GM21529 (cell line): ENCODE results near the gene COL24A1.
A peak's percentile ranks its signal among the peaks of the same experiment; 100 is the strongest.
"Not testable (repeated sequence)": the region's sequence is repeated elsewhere in the genome, so short reads cannot be mapped to it uniquely, and the experiment has no call there.

Source experiments
- ATAC-seq: cut with Tn5 transposase; IDR thresholded peaks from one replicate; pipeline ENCODE4 v1.9.1; 2021; ENCODE audit not compliant: unreplicated experiment

Gene COL24A1

GRCh38 chr1:85998105-85998855, 158.3 kb downstream of the COL24A1 start:
- ATAC-seq = no peak

DNA sequence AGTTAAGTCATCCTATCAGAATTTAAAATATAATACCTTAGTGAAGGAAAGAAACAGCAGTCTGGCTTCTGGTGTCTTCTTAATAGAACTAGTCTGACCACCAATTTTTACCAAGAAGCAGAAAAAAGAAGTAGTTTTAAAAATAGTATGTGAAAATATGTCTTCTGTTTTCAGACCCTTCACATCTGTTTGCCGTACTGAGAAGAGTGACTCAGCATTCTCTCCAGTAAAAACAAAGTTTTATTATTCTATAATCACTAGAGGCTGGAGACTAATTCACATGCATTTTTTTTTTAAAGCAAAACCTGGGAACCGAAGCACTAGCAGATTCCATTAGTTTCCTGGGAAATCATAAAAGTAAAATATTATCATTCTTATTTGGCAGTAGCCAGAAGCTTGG, 163.8 kb downstream of the COL24A1 start:
- peak; percentile 73 for ATAC-seq

DNA sequence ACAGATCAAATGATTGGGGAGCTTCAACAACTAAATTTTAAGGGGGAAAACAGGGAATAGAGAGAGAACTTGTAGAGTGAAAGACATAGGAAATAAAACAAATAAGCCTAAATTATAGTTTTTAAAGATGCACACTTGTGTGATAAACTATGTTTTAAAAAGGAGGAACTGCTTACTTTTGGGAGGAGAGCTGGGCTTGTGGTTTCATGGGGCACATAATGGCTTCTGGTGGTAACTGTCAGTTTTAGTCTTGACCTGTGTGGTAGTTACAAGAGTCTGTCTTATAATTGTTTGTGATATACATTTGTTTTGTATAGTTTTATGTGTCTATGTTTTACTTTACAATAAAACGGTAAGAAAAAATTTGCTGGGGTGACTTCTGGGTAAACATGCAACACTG, 165.3 kb downstream of the COL24A1 start:
- ATAC-seq = peak; percentile 37

DNA sequence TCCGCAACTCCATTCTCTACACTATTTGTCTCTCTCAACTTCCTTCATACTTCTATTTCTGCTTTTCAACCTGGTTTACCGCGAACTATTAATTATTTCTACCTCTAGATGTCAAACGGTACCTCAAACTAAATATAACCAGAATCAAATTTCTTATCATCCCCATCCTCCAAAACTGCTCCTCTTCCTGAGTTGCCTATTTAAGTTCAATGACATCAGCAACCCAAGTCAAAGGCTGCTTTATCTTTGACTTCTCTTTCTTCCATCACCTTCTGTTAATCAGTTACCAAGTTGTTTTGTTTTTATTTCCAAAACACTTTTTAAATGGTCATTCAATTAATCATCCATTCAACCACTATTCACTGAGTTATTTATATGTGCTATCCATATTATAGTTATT, 171.9 kb downstream of the COL24A1 start:
- no peak for ATAC-seq

DNA sequence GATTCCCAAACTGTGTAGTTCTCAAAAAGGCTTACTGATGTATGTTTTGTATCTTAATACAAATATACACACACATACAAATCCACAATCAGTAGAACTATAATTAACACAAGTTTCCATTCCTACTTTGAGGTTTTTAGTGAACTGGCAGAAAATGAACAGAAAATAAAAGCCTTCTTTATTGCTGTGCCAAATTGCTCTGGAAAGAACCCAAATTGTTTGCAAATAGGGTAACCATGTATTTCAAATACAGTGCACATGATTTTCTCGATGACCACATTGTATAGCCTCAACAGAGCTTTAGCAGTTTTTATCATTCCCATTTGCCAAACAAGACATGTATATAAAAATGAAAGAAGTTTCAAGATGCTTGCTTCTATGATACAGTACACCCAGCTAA, 173.3 kb downstream of the COL24A1 start:
- ATAC-seq = no peak

- no peak for ATAC-seq
Observed at GRCh38 chr1:85976516-85977205, 179.9 kb downstream of the COL24A1 start.

DNA sequence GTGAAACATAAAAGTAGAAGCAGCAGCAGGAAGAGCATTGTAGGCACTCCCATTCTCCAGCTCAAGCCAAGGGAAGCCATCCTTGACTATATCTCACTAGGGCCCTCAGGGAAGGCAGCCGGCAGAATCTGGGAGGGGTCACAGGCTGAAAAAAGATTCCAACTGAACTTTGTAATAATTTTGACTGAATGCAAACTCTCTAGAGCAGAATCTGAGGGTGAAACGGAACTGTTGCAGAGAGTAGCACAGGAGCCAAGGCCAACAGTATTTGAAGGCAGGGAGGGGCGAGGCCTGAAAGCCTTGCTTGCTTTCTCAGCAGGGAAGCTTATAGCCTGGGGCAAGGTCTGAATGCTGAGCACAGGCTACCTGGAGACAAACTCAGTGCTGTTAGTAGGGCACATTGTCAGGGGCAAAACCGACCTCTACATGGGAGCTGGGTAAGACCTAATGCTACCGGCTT, 180.6 kb downstream of the COL24A1 start:
- ATAC-seq = no peak

GRCh38 chr1:85962457-85962856, 194.1 kb downstream of the COL24A1 start:
- no peak for ATAC-seq

- no peak for ATAC-seq
Observed at GRCh38 chr1:85957760-85958159, 198.8 kb downstream of the COL24A1 start.

DNA sequence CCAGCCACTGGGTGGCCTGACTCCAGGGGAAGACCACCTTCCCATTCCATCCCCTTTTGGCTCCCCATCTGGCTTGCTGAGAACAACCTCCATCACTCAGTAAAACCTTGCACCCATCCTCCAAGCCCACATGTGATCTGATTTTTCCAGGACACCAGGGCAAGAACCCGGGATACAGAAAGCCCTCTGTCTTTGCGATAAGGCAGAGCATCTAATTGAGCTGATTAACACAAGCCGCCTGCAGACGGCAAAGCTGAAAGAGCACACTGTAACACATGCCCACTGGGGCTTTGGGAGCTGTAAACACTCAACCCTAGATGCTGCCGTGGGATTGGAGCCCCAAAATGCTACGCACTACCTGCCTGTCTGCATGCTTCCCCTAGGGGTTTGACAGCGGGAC, 201.4 kb downstream of the COL24A1 start:
- not testable (repeated sequence) for ATAC-seq

GRCh38 chr1:85952460-85952859, 204.1 kb downstream of the COL24A1 start:
- peak; percentile 43 for ATAC-seq

- ATAC-seq = no peak
Observed at GRCh38 chr1:85947186-85947585, 209.4 kb downstream of the COL24A1 start.

DNA sequence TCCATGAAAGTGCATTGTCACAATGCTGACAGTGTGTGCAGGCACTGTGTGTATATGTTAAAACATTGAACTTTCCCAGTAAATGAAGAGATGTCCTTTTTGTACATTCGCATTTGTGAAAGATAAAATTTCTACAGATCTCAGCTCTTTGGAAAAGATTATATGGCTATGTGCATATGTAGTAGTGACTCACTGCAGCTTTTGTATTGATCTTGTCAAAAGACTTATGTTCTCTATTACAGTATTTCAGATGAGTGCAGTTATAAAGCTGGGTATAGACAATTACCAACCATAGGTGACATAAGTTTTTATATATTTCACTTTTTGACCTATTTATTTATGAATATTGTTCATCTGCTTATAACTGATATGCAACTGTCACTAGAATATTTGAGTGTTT, 212.6 kb downstream of the COL24A1 start:
- no peak for ATAC-seq

DNA sequence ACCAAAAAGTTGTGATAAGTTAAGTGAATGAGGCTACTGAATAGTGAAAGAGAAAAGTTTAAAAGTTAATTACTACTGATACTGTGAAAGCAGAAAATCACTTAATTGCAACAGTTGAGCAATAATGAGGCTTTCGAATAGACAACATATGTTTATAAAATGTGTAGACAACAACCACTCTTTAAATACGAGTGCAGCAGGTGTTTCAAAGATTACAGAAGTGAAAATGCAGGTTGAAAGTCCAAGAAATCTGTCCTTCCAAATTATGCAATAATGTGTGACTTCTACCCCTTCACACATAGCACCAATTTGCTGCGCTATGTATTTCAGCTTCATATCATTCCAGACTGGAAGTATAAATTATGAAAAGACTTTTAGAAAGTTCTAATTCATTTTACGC, 213.0 kb downstream of the COL24A1 start:
- ATAC-seq = no peak

DNA sequence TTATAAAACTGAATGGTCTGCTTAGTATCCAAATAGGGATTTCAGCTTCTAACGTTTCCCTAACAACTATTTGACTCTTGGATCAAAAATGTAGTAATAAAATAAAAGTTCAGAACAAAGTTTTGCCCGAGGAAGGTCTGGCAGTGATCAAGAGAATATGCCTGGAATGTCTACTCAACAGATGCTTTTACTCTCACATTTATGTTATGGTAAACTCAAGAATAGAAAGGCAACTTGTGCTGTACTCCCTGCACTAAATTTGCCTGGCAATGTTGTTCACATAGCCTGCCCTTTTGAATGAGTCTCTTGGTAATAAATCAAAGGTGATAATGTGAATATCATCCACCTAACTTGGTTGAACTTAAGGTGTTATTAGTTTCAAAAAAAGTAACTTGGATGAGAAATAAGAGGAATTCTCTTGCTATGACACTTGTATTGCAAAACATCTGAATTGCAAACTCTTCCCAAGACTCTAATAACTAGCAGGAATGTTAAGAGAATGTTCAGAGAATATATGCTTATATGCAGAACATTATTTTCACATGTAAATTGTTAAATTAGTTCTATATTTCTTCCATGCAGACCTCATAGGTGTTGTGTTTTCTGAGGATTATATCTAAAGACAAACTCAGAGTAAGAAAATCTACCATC, 215.8 kb downstream of the COL24A1 start:
- no peak for ATAC-seq

- no peak for ATAC-seq
Observed at GRCh38 chr1:85938829-85939228, 217.7 kb downstream of the COL24A1 start.

DNA sequence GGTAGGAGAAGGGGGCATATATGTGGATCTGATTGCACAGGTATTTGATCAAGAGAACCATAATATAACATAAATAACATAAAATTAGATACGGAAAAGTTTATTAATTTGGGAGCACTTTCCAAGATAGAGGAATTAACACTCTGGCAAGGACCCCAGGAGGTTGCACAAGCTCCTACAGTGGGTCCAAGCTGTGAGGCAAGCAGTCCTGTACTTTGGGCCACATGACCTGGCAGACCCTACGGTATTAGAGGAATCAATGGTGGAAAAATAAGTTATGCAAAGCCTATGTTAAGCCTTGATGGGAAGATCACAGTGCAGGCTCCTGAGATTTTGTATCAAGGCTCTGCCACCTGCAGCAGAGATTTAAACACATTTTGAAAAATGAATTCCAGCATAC, 220.1 kb downstream of the COL24A1 start:
- ATAC-seq = no peak

- ATAC-seq = no peak
Observed at GRCh38 chr1:85936057-85936456, 220.5 kb downstream of the COL24A1 start.

GRCh38 chr1:85935234-85935633, 221.3 kb downstream of the COL24A1 start:
- no peak for ATAC-seq

DNA sequence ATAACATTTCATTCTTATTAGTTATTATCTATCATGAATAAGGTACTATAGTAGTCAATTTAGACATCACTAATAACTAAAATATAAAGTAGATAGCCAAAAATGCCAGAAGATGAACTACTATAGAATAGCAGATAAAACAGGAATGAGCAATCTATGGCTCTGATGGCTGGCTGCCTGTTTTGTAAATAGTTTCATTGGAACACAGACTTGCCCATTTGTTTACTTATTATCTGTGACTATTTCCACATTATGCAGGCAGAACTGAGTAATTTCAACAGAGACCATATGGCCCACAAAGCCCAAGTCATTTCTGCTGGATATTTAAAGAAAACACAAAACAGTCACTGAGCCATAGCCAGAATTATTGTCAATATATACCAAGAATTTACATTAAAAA, 222.1 kb downstream of the COL24A1 start:
- ATAC-seq = no peak

DNA sequence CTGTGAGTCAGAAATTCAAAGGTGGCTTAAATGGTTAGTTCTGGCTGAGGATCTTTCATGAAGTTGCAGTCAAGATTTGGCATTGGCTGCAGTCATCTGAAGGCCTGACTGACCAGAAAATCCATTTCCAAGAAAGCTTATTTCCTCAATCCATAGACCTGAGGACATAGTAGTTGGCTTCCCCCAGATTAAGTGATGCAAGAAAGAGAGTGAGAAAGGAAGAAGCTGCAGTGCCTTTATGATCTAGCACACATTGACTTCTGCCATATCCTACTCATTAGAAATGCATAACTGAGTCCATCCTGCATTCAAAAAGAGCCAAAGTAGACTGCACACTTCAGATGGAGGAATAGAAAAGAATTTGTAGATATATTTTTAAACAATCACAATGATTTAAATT, 222.6 kb downstream of the COL24A1 start:
- no peak for ATAC-seq

DNA sequence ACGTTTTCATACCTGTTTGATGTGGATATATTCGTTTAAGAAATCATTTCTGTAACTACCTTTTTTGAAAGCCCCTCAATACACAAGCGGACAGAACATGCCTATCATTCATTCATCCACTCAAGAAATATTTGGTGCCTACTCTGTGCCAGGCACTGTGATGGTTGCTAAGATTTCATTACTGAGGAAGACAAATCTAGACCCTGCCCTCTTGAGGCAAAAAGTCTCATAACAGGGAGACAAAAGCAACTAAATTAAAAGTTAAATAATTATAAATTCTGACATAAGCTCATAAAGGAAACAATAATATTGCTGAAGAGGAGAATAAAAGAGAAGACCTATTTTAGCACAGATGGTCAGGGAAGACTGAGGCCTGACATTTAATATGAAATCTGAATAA, 244.8 kb downstream of the COL24A1 start:
- ATAC-seq = no peak
